HepG2 (cell line): Measurements from ENCODE around the gene SKIL. TPM values are rescaled to one million over a fixed set of nuclear protein-coding genes. Genes with fewer than 3 reads are reported as not detected.

Source experiments
- AGO2 ChIP-seq: fragments of 200-400 bp; formaldehyde crosslinking; optimal IDR thresholded peaks from 2 replicates; pipeline ENCODE3; 2017; ENCODE audit warnings: mild to moderate bottlenecking, low read depth, low read length, moderate library complexity
- ARNTL ChIP-seq: sonication (generic); formaldehyde crosslinking; IDR thresholded peaks from 2 replicates; pipeline ENCODE4 v1.4.0; 2020; ENCODE audit warnings: mild to moderate bottlenecking, missing genetic modification reagents
- FOSL2 ChIP-seq: sonication (generic); formaldehyde crosslinking; IDR thresholded peaks from 2 replicates; pipeline ENCODE4 v1.4.0; 2020; ENCODE audit warnings: missing genetic modification reagents
- TBX2 ChIP-seq: sonication (generic); formaldehyde crosslinking; IDR thresholded peaks from 2 replicates; pipeline ENCODE4 v1.5.0; 2020; ENCODE audit warnings: missing genetic modification reagents, mild to moderate bottlenecking, borderline replicate concordance
- ZNF224 ChIP-seq: sonication (generic); formaldehyde crosslinking; IDR thresholded peaks from 2 replicates; pipeline ENCODE4 v1.5.0; 2020; ENCODE audit warnings: mild to moderate bottlenecking, missing genetic modification reagents
- ZNF337 ChIP-seq: sonication (generic); formaldehyde crosslinking; IDR thresholded peaks from 2 replicates; pipeline ENCODE4 v1.5.1; 2020; ENCODE audit warnings: missing genetic modification reagents, low read depth, mild to moderate bottlenecking, borderline replicate concordance
- ZNF816 ChIP-seq: sonication (generic); formaldehyde crosslinking; IDR thresholded peaks from 2 replicates; pipeline ENCODE4 v1.8.0; 2022; ENCODE audit warnings: missing genetic modification reagents, mild to moderate bottlenecking, borderline replicate concordance
- polyA plus RNA-seq, 8 experiments: library from polyadenylated mRNA; depleted of rRNA in 3 of 8; stranded (reverse) in 7 of 8; unstranded in 1 of 8; fragments of >200 nt; fragmentation: Illumina TruSeq in 4 of 8; extraction: Trizol in 4 of 8; gene quantifications; 2 replicates each; pipeline versions ENCODE4 v1.2.1 to v1.2.3, GENCODE V29; 2011 to 2016; ENCODE audit warnings: low read depth in 4 of 8, missing spikeins in 1 of 8, mixed read lengths in 1 of 8; ENCODE audit not compliant: insufficient read depth in 1 of 8
- total RNA-seq, 5 experiments: library from RNA; depleted of rRNA; stranded (reverse); fragments of >200 nt; fragmentation: Illumina TruSeq; extraction: Trizol; gene quantifications; 2 replicates each; pipeline ENCODE4 v1.2.3, GENCODE V29; 2016; ENCODE audit warnings: low read depth in 1 of 5
- TF ChIP-seq, protein P1 (sequence below): sonication (generic); formaldehyde crosslinking; IDR thresholded peaks from 2 replicates; pipeline ENCODE4 v1.5.1; 2020; ENCODE audit warnings: mild to moderate bottlenecking, missing genetic modification reagents, moderate library complexity
- TF ChIP-seq, protein P2 (sequence below): sonication (generic); formaldehyde crosslinking; IDR thresholded peaks from one replicate; pipeline ENCODE4 v1.5.1; 2020; ENCODE audit warnings: mild to moderate bottlenecking, missing genetic modification reagents; ENCODE audit errors: not compliant biosample characterization
- TF ChIP-seq, protein P3 (sequence below): sonication (generic); formaldehyde crosslinking; IDR thresholded peaks from 2 replicates; pipeline ENCODE4 v1.4.0; 2020; ENCODE audit warnings: missing genetic modification reagents, borderline replicate concordance

The SKIL gene
- total and polyA plus RNA-seq, 2 of the 13 experiments (the other 11 are each of a cell fraction or from before 2014, with no cell fraction given), result 5.2 to 20.7 TPM

DNA sequence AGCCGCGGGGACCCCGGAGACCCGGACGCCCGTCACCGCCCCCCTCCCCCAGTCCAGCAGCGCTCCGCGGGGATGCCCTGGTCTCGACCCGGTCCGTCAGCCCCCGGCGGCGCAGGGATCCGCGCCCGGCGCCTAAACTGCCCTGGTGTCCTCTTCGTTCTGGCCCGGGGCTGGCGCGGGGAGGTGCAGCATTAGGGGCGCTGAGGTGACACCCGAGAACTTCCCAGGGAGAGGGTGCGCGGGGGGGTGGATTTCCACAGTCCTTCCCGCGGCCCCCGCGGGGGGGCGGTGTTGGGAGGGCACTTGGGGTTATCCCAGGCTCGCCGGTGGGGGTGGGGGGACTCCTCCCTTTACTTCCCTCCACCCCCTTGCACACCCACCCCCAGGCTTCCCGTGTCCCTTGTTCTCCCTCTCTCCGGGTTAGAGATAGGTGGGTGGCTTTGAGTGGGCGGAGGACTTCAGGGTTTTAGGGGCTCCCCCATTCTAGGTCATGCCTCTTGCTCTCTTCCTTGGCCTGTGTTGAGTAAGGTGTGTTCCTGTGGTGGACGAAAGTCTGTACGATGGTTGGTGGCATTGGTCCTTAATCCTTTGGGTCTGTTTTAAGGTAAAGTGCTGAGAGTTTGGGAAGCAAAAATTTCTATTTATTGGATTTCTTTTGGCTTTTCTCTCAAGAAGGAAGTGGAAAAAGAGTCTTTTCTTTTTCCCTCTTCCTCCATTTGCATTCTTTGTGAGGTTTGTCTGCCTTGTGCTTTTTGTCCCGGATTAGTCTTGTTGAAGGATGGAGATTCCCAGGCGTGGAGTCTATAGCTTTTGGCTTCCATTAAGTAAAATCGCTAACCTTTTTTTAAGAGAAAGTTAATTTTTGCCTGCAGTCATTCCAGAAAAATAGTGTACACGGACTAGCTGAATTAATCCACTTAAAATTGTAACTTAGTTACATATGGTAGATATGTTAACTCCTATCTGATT is 811 bp downstream of the SKIL start (continued):
- TF ChIP-seq ZNF337 (CRISPR knock-in tag) (peak; percentile 67; the same call in 1 of the 2 replicates), ARNTL (CRISPR knock-in tag) (no peak), AGO2 (peak; percentile 70), FOSL2 (CRISPR knock-in tag) (peak; percentile 19; the same call in 1 of the 2 replicates), TBX2 (CRISPR knock-in tag) (peak; percentile 67), ZNF224 (0 out of 2 replicates have a peak, but pooled peaks have one; percentile 2), ZNF816 (CRISPR knock-in tag) (no peak)
- TF ChIP-seq, protein P1, sequence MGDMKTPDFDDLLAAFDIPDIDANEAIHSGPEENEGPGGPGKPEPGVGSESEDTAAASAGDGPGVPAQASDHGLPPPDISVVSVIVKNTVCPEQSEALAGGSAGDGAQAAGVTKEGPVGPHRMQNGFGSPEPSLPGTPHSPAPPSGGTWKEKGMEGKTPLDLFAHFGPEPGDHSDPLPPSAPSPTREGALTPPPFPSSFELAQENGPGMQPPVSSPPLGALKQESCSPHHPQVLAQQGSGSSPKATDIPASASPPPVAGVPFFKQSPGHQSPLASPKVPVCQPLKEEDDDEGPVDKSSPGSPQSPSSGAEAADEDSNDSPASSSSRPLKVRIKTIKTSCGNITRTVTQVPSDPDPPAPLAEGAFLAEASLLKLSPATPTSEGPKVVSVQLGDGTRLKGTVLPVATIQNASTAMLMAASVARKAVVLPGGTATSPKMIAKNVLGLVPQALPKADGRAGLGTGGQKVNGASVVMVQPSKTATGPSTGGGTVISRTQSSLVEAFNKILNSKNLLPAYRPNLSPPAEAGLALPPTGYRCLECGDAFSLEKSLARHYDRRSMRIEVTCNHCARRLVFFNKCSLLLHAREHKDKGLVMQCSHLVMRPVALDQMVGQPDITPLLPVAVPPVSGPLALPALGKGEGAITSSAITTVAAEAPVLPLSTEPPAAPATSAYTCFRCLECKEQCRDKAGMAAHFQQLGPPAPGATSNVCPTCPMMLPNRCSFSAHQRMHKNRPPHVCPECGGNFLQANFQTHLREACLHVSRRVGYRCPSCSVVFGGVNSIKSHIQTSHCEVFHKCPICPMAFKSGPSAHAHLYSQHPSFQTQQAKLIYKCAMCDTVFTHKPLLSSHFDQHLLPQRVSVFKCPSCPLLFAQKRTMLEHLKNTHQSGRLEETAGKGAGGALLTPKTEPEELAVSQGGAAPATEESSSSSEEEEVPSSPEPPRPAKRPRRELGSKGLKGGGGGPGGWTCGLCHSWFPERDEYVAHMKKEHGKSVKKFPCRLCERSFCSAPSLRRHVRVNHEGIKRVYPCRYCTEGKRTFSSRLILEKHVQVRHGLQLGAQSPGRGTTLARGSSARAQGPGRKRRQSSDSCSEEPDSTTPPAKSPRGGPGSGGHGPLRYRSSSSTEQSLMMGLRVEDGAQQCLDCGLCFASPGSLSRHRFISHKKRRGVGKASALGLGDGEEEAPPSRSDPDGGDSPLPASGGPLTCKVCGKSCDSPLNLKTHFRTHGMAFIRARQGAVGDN (CRISPR knock-in tag), result peak; percentile 56
- TF ChIP-seq, protein P2, sequence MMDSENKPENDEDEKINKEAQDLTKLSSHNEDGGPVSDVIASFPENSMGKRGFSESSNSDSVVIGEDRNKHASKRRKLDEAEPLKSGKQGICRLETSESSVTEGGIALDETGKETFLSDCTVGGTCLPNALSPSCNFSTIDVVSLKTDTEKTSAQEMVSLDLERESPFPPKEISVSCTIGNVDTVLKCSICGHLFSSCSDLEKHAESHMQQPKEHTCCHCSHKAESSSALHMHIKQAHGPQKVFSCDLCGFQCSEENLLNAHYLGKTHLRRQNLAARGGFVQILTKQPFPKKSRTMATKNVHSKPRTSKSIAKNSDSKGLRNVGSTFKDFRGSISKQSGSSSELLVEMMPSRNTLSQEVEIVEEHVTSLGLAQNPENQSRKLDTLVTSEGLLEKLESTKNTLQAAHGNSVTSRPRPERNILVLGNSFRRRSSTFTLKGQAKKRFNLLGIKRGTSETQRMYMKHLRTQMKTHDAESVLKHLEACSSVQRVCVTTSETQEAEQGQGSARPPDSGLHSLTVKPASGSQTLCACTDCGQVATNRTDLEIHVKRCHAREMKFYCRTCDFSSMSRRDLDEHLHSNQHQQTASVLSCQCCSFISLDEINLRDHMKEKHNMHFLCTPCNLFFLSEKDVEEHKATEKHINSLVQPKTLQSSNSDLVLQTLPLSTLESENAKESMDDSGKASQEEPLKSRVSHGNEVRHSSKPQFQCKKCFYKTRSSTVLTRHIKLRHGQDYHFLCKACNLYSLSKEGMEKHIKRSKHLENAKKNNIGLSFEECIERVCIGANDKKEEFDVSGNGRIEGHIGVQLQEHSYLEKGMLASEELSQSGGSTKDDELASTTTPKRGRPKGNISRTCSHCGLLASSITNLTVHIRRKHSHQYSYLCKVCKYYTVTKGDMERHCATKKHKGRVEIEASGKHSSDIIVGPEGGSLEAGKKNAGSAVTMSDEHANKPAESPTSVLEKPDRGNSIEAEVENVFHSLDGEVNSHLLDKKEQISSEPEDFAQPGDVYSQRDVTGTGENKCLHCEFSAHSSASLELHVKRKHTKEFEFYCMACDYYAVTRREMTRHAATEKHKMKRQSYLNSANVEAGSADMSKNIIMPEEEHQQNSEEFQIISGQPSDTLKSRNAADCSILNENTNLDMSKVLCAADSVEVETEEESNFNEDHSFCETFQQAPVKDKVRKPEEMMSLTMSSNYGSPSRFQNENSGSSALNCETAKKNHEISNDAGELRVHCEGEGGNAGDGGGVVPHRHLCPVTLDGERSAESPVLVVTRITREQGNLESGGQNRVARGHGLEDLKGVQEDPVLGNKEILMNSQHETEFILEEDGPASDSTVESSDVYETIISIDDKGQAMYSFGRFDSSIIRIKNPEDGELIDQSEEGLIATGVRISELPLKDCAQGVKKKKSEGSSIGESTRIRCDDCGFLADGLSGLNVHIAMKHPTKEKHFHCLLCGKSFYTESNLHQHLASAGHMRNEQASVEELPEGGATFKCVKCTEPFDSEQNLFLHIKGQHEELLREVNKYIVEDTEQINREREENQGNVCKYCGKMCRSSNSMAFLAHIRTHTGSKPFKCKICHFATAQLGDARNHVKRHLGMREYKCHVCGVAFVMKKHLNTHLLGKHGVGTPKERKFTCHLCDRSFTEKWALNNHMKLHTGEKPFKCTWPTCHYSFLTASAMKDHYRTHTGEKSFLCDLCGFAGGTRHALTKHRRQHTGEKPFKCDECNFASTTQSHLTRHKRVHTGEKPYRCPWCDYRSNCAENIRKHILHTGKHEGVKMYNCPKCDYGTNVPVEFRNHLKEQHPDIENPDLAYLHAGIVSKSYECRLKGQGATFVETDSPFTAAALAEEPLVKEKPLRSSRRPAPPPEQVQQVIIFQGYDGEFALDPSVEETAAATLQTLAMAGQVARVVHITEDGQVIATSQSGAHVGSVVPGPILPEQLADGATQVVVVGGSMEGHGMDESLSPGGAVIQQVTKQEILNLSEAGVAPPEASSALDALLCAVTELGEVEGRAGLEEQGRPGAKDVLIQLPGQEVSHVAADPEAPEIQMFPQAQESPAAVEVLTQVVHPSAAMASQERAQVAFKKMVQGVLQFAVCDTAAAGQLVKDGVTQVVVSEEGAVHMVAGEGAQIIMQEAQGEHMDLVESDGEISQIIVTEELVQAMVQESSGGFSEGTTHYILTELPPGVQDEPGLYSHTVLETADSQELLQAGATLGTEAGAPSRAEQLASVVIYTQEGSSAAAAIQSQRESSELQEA (CRISPR knock-in tag), result no peak
- TF ChIP-seq, protein P3, sequence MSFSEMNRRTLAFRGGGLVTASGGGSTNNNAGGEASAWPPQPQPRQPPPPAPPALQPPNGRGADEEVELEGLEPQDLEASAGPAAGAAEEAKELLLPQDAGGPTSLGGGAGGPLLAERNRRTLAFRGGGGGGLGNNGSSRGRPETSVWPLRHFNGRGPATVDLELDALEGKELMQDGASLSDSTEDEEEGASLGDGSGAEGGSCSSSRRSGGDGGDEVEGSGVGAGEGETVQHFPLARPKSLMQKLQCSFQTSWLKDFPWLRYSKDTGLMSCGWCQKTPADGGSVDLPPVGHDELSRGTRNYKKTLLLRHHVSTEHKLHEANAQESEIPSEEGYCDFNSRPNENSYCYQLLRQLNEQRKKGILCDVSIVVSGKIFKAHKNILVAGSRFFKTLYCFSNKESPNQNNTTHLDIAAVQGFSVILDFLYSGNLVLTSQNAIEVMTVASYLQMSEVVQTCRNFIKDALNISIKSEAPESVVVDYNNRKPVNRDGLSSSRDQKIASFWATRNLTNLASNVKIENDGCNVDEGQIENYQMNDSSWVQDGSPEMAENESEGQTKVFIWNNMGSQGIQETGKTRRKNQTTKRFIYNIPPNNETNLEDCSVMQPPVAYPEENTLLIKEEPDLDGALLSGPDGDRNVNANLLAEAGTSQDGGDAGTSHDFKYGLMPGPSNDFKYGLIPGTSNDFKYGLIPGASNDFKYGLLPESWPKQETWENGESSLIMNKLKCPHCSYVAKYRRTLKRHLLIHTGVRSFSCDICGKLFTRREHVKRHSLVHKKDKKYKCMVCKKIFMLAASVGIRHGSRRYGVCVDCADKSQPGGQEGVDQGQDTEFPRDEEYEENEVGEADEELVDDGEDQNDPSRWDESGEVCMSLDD (CRISPR knock-in tag), result peak; percentile 25; the same call in 1 of the 2 replicates
